K562 (cell line): ENCODE measurements around the gene PEDS1. TPM values are rescaled to one million over a fixed set of nuclear protein-coding genes. Genes with fewer than 3 reads are reported as not detected.

Source experiments
- ATAC-seq: fragments of 200-7000 bp; cut with Tn5 transposase; 3 replicates; pipeline ENCODE4 v1.9.1; 2020; ENCODE audit warnings: moderate library complexity
- BruUV-seq: library from RNA; stranded (reverse); fragments of 400-500 nt; replicated peaks from 2 replicates; lab custom pipeline; 2021; lab: Mats Ljungman, UMichigan
- CTCF ChIA-PET: fragments of 300-600 bp; formaldehyde crosslinking; extraction: SDS; loops from one replicate; lab custom pipeline; 2021; ENCODE audit warnings: low intra/inter-chr PET ratio; lab: Yijun Ruan, JAX
- POLR2A ChIA-PET: fragments of 300-600, 350-650 bp; sonication (Branson Sonifier 250); formaldehyde crosslinking; extraction: SDS; loops from one replicate; lab custom pipeline; 2021; ENCODE audit warnings: antibody characterized with exemption, inconsistent platforms; lab: Yijun Ruan, JAX
- DNase-seq, 4 experiments: peaks; one replicate each; pipeline versions ENCODE4 v3.0.0 to v3.0.0-alpha.2; 2011 to 2018; ENCODE audit warnings: low spot score in 3 of 4, mixed read lengths in 3 of 4; ENCODE audit errors: extremely low read depth in 1 of 4
- FAIRE-seq: peaks from 2 replicates; lab custom pipeline; 2011; peaks lifted over from hg19 to GRCh38; lab: Jason Lieb, UNC
- H2AFZ ChIP-seq: 2 replicates; pipeline ENCODE4 v1.6.0; 2011; ENCODE audit warnings: low read depth, low read length, control low read depth, inconsistent platforms
- H3K27ac ChIP-seq: fragments of 200-600 bp; 3 replicates; pipeline ENCODE4 v1.8.0; 2011; ENCODE audit warnings: low read depth, mild to moderate bottlenecking, control low read depth, inconsistent platforms, low read length, moderate library complexity, mixed read lengths; ENCODE audit errors: extremely low read depth
- H3K27me3 ChIP-seq, 2 experiments: fragments of 300-600 bp in 1 of 2; 2 replicates in 1 of 2; 3 replicates in 1 of 2; pipeline versions ENCODE4 v1.6.0 to v1.8.0; 2011; ENCODE audit warnings: inconsistent platforms in 2 of 2, low read length in 2 of 2, mild to moderate bottlenecking in 1 of 2, mixed read lengths in 1 of 2, moderate library complexity in 1 of 2; ENCODE audit not compliant: control insufficient read depth in 2 of 2, insufficient read depth in 2 of 2
- H3K36me3 ChIP-seq: fragments of 300-600 bp; 3 replicates; pipeline ENCODE4 v1.8.0; 2011; ENCODE audit warnings: mild to moderate bottlenecking, low read length, inconsistent platforms; ENCODE audit not compliant: control insufficient read depth, insufficient read depth
- H3K4me1 ChIP-seq, 2 experiments: fragments of 200-600 bp in 1 of 2; replicated peaks in 1 of 2; 2 replicates in 1 of 2; 3 replicates in 1 of 2; pipeline versions ENCODE4 v1.5.1 to v1.8.0; 2011; ENCODE audit warnings: inconsistent platforms in 2 of 2, low read length in 2 of 2, mild to moderate bottlenecking in 1 of 2, mixed read lengths in 1 of 2, moderate library complexity in 1 of 2; ENCODE audit not compliant: control insufficient read depth in 2 of 2, insufficient read depth in 2 of 2
- H3K4me2 ChIP-seq: 2 replicates; pipeline ENCODE4 v1.6.1; 2011; ENCODE audit warnings: low read length, control low read depth, inconsistent platforms, mixed read lengths; ENCODE audit not compliant: insufficient read depth
- H3K4me3 ChIP-seq: fragments of 200-600 bp; sonication (generic), shearing (Covaris generic); 2 replicates; pipeline ENCODE4 v1.5.1; 2016; ENCODE audit warnings: control low read depth, inconsistent platforms
- H3K79me2 ChIP-seq: fragments of 200-600 bp; 3 replicates; pipeline ENCODE4 v1.8.0; 2011; ENCODE audit warnings: low read length, inconsistent platforms; ENCODE audit not compliant: control insufficient read depth, insufficient read depth
- H3K9ac ChIP-seq, 2 experiments: 2 replicates each; pipeline versions ENCODE4 v1.6.0 to v1.6.1; 2011; ENCODE audit warnings: low read depth in 2 of 2, low read length in 2 of 2, control low read depth in 1 of 2, inconsistent platforms in 1 of 2, mild to moderate bottlenecking in 1 of 2, mixed read lengths in 1 of 2; ENCODE audit not compliant: insufficient read depth in 1 of 2
- H3K9me1 ChIP-seq: one replicate; pipeline ENCODE4 v1.6.0; 2011; ENCODE audit warnings: inconsistent platforms, mild to moderate bottlenecking, low read length, moderate library complexity; ENCODE audit not compliant: control insufficient read depth, insufficient read depth
- H3K9me3 ChIP-seq: replicated peaks from 2 replicates; pipeline ENCODE4 v1.5.1; 2011; ENCODE audit warnings: low read depth, low read length, inconsistent platforms; ENCODE audit not compliant: control insufficient read depth, insufficient read depth
- H4K20me1 ChIP-seq: replicated peaks from 2 replicates; pipeline ENCODE4 v1.6.1; 2011; ENCODE audit warnings: low read length, inconsistent platforms, mixed read lengths; ENCODE audit not compliant: control insufficient read depth, insufficient read depth
- CBX5 ChIP-seq: IDR thresholded peaks from 2 replicates; pipeline ENCODE4 v1.6.1; 2014; ENCODE audit warnings: low read depth, borderline replicate concordance
- EHMT2 ChIP-seq: fragments of 450-650 bp; IDR thresholded peaks from 2 replicates; pipeline ENCODE4 v1.6.1; 2018; ENCODE audit warnings: antibody characterized with exemption
- HMBOX1 ChIP-seq: sonication (generic); IDR thresholded peaks from 2 replicates; pipeline ENCODE4 v1.6.1; 2016
- KAT2B ChIP-seq: IDR thresholded peaks from one replicate; pipeline ENCODE4 v1.6.1; 2012; ENCODE audit warnings: low read depth, mild to moderate bottlenecking, control low read depth, inconsistent platforms, low read length, moderate library complexity
- NCOA1 ChIP-seq: fragments of 450-650 bp; IDR thresholded peaks from 2 replicates; pipeline ENCODE4 v1.6.1; 2016; ENCODE audit warnings: low read depth
- ZKSCAN1 ChIP-seq: fragments of 150-350 bp; IDR thresholded peaks from 2 replicates; pipeline ENCODE4 v1.6.1; 2016; ENCODE audit warnings: low read depth, low read length
- ZNF407 ChIP-seq: fragments of 450-650 bp; IDR thresholded peaks from 2 replicates; pipeline ENCODE4 v1.6.1; 2016; ENCODE audit warnings: low read depth
- ZNF561 ChIP-seq: fragments of 450-650 bp; formaldehyde crosslinking; conservative IDR thresholded peaks from 2 replicates; pipeline ENCODE4 v1.4.0; 2020; ENCODE audit warnings: mild to moderate bottlenecking, moderate library complexity
- WGBS: fragments of 100-300 bp; shearing (Covaris generic); methylation state at CpG from one replicate; pipeline ENCODE4 v1.1.6; 2016; ENCODE audit warnings: low coverage, mixed read lengths; ENCODE audit not compliant: insufficient coverage; ENCODE audit errors: missing lambda C conversion rate; 5-methylcytosine and 5-hydroxymethylcytosine counted together
- in situ Hi-C: fragments of 300-500 bp; cut with MboI; formaldehyde crosslinking; loops from 4 replicates; pipeline ENCODE4 v1.15.0; 2018; ENCODE audit warnings: inconsistent platforms, mixed read lengths
- intact Hi-C: fragments of 100-400 bp; cut with micrococcal nuclease; formaldehyde crosslinking; loops from 2 replicates; pipeline ENCODE4 v1.14.2; 2022
- polyA plus RNA-seq, 8 experiments: library from polyadenylated mRNA; depleted of rRNA in 4 of 8; stranded (reverse) in 5 of 8; unstranded in 3 of 8; fragments of >200 nt; fragmentation: Nextera tagmentation in 2 of 8; fragmentation: Illumina TruSeq in 1 of 8; extraction: Ambion mirVana in 2 of 8; extraction: Trizol in 1 of 8; gene quantifications; 2 replicates each; pipeline versions ENCODE4 v1.2.1 to v1.2.3, GENCODE V29; 2011 to 2014; ENCODE audit warnings: inconsistent platforms in 1 of 8, missing spikeins in 1 of 8
- total RNA-seq, 7 experiments: library from RNA; depleted of rRNA in 6 of 7; stranded (reverse); fragments of >200 nt in 6 of 7; fragmentation: Illumina TruSeq in 2 of 7; extraction: Trizol in 2 of 7; gene quantifications; 2 replicates each; pipeline versions ENCODE4 v1.2.1 to v1.2.3, GENCODE V29; 2011 to 2021; ENCODE audit warnings: low replicate concordance in 1 of 7

The PEDS1 gene
- total and polyA plus RNA-seq, 9 of the 15 experiments (the other 6 are each of a cell fraction or from before 2014, with no cell fraction given), result 2.9 to 38.5 (median 24.2) TPM

GRCh38 chr20:50127587-50128519, 25.7 kb downstream of the PEDS1 start:
- DNase-seq, result no peak
- WGBS, result 93% methylated on average over 25 of the region's 28 CpGs
- Histone ChIP-seq H2AFZ (no peak overlapping the region), H3K9ac (peak overlapping the region in 1 of 2 experiments; percentile 32; a peak in 1 of 4 replicates), H3K4me2 (no peak overlapping the region), H3K27me3 (no peaks in the 10 kb centered on the region), H3K4me3 (no peak overlapping the region), H3K36me3 (peaks cover 87% of the 10 kb centered on the region), H3K9me3 (no peaks in the 10 kb centered on the region), H3K9me1 (peaks cover 3% of the 10 kb centered on the region), H4K20me1 (no peaks in the 10 kb centered on the region), H3K27ac (no peak overlapping the region), H3K4me1 (peaks cover 0 to 23% of the 10 kb centered on the region in 2 experiments; a peak in 3 of 5 replicates), H3K79me2 (no peaks in the 10 kb centered on the region)
- ChIA-PET CTCF (no interaction called here), POLR2A (interaction anchor here (0.7 kb wide), 1 partner anchor 29 kb away, joined by 3 read pairs; no protein-coding TSS in a partner anchor)
- no peak for ATAC-seq
- no TSS peak for BruUV-seq
- FAIRE-seq, result no peak
- in situ Hi-C loops (no loop called here), intact Hi-C loops (no loop called here)
- TF ChIP-seq EHMT2 (no peak), KAT2B (no peak), HMBOX1 (no peak), NCOA1 (no peak), CBX5 (no peak), ZKSCAN1 (0 out of 2 replicates have a peak, but pooled peaks have one; percentile 53), ZNF561 (CRISPR knock-in tag) (no peak), ZNF407 (no peak)
- TF ChIP-seq, all 486 proteins: peak for 1
